CD14-positive monocyte (primary cell): ENCODE data around the gene SPECC1L. TPM values are rescaled to one million over a fixed set of nuclear protein-coding genes. Genes with fewer than 3 reads are reported as not detected.

Experiments
- DNase-seq, 3 donors: peaks; one replicate each; pipeline ENCODE4 v3.0.0-alpha.2; 2011 to 2022
- H2AFZ ChIP-seq: 2 replicates; pipeline ENCODE4 v1.6.0; 2012; ENCODE audit warnings: mild to moderate bottlenecking, low read depth, low read length, inconsistent platforms; ENCODE audit not compliant: insufficient read depth, poor library complexity, severe bottlenecking
- H3K27ac ChIP-seq, 2 donors: 1 replicate in 1 of 2; 2 replicates in 1 of 2; pipeline ENCODE4 v1.5.1; 2012 to 2013; ENCODE audit warnings: low read length in 2 of 2, control low read depth in 1 of 2, inconsistent platforms in 1 of 2, low read depth in 1 of 2, mild to moderate bottlenecking in 1 of 2
- H3K27me3 ChIP-seq, 2 donors: one replicate each; pipeline versions ENCODE4 v1.6.0 to v1.6.1; 2011 to 2013; ENCODE audit warnings: low read length in 2 of 2; ENCODE audit not compliant: control insufficient read depth in 2 of 2, insufficient read depth in 2 of 2
- H3K36me3 ChIP-seq, 2 donors: replicated peaks in 1 of 2; 1 replicate in 1 of 2; 2 replicates in 1 of 2; pipeline versions ENCODE4 v1.5.1 to v1.6.1; 2012 to 2013; ENCODE audit warnings: low read length in 2 of 2, control low read depth in 1 of 2, inconsistent platforms in 1 of 2, mild to moderate bottlenecking in 1 of 2; ENCODE audit not compliant: insufficient read depth in 2 of 2, control insufficient read depth in 1 of 2
- H3K4me1 ChIP-seq, 2 donors: 1 replicate in 1 of 2; 2 replicates in 1 of 2; pipeline versions ENCODE4 v1.5.1 to v1.6.1; 2012 to 2013; ENCODE audit warnings: low read length in 2 of 2, control low read depth in 1 of 2, inconsistent platforms in 1 of 2, mild to moderate bottlenecking in 1 of 2, moderate library complexity in 1 of 2; ENCODE audit not compliant: insufficient read depth in 2 of 2, control insufficient read depth in 1 of 2
- H3K4me2 ChIP-seq: replicated peaks from 2 replicates; pipeline ENCODE3; 2012; ENCODE audit warnings: low read length, moderate library complexity, mild to moderate bottlenecking; ENCODE audit not compliant: poor library complexity, severe bottlenecking; ENCODE audit errors: extremely low read depth
- H3K4me3 ChIP-seq, 3 experiments: fragments of 200-600 bp in 1 of 3; sonication (generic) in 1 of 3; replicated peaks in 1 of 3; 1 replicate in 2 of 3; 2 replicates in 1 of 3; pipeline ENCODE4 v1.5.1; 2011 to 2013; ENCODE audit warnings: low read length in 3 of 3, mild to moderate bottlenecking in 3 of 3, control low read depth in 2 of 3, low read depth in 2 of 3, inconsistent platforms in 1 of 3, moderate library complexity in 1 of 3
- H3K79me2 ChIP-seq: 2 replicates; pipeline ENCODE4 v1.6.0; 2012; ENCODE audit warnings: mild to moderate bottlenecking, control low read depth, inconsistent platforms, low read length, moderate library complexity; ENCODE audit not compliant: insufficient read depth
- H3K9ac ChIP-seq: 2 replicates; pipeline ENCODE4 v1.6.0; 2017; ENCODE audit warnings: low read length, mild to moderate bottlenecking; ENCODE audit not compliant: insufficient read depth, poor library complexity, severe bottlenecking
- H3K9me3 ChIP-seq, 2 donors: replicated peaks in 1 of 2; 1 replicate in 1 of 2; 2 replicates in 1 of 2; pipeline versions ENCODE4 v1.5.1 to v1.6.1; 2012 to 2013; ENCODE audit warnings: low read length in 2 of 2, control low read depth in 1 of 2; ENCODE audit not compliant: control insufficient read depth in 1 of 2, insufficient read depth in 1 of 2
- H4K20me1 ChIP-seq: 2 replicates; pipeline ENCODE4 v1.6.0; 2012; ENCODE audit warnings: mild to moderate bottlenecking, low read length, control low read depth, moderate library complexity; ENCODE audit not compliant: insufficient read depth
- H3K27ac Mint-ChIP-seq, 7 donors: one replicate each; pipeline ENCODE4 v1.8.0; 2020; ENCODE audit warnings: mild to moderate bottlenecking in 7 of 7, mixed read lengths in 7 of 7, moderate library complexity in 6 of 7, inconsistent platforms in 2 of 7
- H3K27me3 Mint-ChIP-seq, 3 donors: one replicate each; pipeline ENCODE4 v1.8.0; 2021 to 2022; ENCODE audit warnings: low read depth in 3 of 3, mild to moderate bottlenecking in 3 of 3, mixed read lengths in 3 of 3, moderate library complexity in 3 of 3, inconsistent platforms in 1 of 3
- H3K36me3 Mint-ChIP-seq, 2 donors: one replicate each; pipeline ENCODE4 v1.8.0; 2020; ENCODE audit warnings: mixed read lengths in 2 of 2, inconsistent platforms in 1 of 2, mild to moderate bottlenecking in 1 of 2
- H3K4me1 Mint-ChIP-seq: one replicate; pipeline ENCODE4 v1.8.0; 2020; ENCODE audit warnings: mild to moderate bottlenecking, mixed read lengths
- H3K4me3 Mint-ChIP-seq, 2 donors: one replicate each; pipeline ENCODE4 v1.8.0; 2020; ENCODE audit warnings: mild to moderate bottlenecking in 2 of 2, mixed read lengths in 2 of 2, moderate library complexity in 1 of 2
- H3K9me3 Mint-ChIP-seq, 7 donors: one replicate each; pipeline ENCODE4 v1.8.0; 2020 to 2022; ENCODE audit warnings: mixed read lengths in 7 of 7, mild to moderate bottlenecking in 6 of 7, moderate library complexity in 6 of 7, inconsistent platforms in 2 of 7
- WGBS: methylation state at CpG from one replicate; pipeline ENCODE4 v1.1.5; 2013; ENCODE audit warnings: missing lambda C conversion rate; ENCODE audit not compliant: insufficient coverage; 5-methylcytosine and 5-hydroxymethylcytosine counted together
- intact Hi-C, 2 donors: fragments of 100-400 bp; cut with micrococcal nuclease; formaldehyde crosslinking; loops; one replicate each; pipeline versions ENCODE4 v1.15.0 to v1.15.1; 2023
- polyA plus RNA-seq, 3 donors: library from polyadenylated mRNA; depleted of rRNA in 1 of 3; unstranded in 2 of 3; stranded (reverse) in 1 of 3; fragments of 300-500 nt in 2 of 3; fragments of >200 nt in 1 of 3; fragmentation: Illumina TruSeq in 2 of 3; gene quantifications; 1 replicate in 2 of 3; 2 replicates in 1 of 3; pipeline ENCODE4 v1.2.3, GENCODE V29; 2012 to 2021
- TF ChIP-seq, protein P1 (sequence below): fragments of 200-600 bp; IDR thresholded peaks from one replicate; pipeline ENCODE4 v1.8.0; 2022; ENCODE audit warnings: antibody characterized with exemption, mild to moderate bottlenecking

Gene SPECC1L
- polyA plus RNA-seq, 3 donors = 2.5 to 7.2 (median 4.9) TPM

- Histone ChIP-seq H3K27ac (peak overlapping the region; percentile 98 to 99), H3K4me3 (peak overlapping the region in 1 of 3 experiments; percentile 0), H3K4me2 (no peak overlapping the region), H2AFZ (no peak overlapping the region), H3K9me3 (no peaks in the 10 kb centered on the region), H3K4me1 (peaks cover 79 to 100% of the 10 kb centered on the region in 2 donors), H3K27me3 (no peaks in the 10 kb centered on the region), H3K79me2 (peaks cover 84% of the 10 kb centered on the region), H4K20me1 (no peaks in the 10 kb centered on the region), H3K36me3 (peaks cover 0 to 17% of the 10 kb centered on the region in 2 donors), H3K9ac (peak overlapping the region; percentile 72)
- no peak for DNase-seq
- intact Hi-C loops = loop anchor here in 1 of 2 donors (5.0 kb wide), 2 partner anchors 49 to 106 kb away; no protein-coding TSS in a partner anchor
- H3K9me3 Mint-ChIP-seq = no peaks in the 10 kb centered on the region
- peaks cover 34 to 46% of the 10 kb centered on the region in 2 donors for H3K36me3 Mint-ChIP-seq
- H3K27ac Mint-ChIP-seq = peak overlapping the region; percentile 98 to 100 (median 100)
- peaks cover 88% of the 10 kb centered on the region for H3K4me1 Mint-ChIP-seq
- TF ChIP-seq, protein P1, sequence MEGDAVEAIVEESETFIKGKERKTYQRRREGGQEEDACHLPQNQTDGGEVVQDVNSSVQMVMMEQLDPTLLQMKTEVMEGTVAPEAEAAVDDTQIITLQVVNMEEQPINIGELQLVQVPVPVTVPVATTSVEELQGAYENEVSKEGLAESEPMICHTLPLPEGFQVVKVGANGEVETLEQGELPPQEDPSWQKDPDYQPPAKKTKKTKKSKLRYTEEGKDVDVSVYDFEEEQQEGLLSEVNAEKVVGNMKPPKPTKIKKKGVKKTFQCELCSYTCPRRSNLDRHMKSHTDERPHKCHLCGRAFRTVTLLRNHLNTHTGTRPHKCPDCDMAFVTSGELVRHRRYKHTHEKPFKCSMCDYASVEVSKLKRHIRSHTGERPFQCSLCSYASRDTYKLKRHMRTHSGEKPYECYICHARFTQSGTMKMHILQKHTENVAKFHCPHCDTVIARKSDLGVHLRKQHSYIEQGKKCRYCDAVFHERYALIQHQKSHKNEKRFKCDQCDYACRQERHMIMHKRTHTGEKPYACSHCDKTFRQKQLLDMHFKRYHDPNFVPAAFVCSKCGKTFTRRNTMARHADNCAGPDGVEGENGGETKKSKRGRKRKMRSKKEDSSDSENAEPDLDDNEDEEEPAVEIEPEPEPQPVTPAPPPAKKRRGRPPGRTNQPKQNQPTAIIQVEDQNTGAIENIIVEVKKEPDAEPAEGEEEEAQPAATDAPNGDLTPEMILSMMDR = no peak
- 96% methylated on average over 34 of the region's 34 CpGs for WGBS
- H3K4me3 Mint-ChIP-seq = peak overlapping the region in 1 of 2 donors; percentile 60
- peaks cover 0 to 2% (median 0%) of the 10 kb centered on the region in 3 donors for H3K27me3 Mint-ChIP-seq
Observed at GRCh38 chr22:24433001-24433827, 162.6 kb downstream of the SPECC1L start.

GRCh38 chr22:24433828-24434470 lies 163.3 kb downstream of the SPECC1L start:
- WGBS = 81% methylated on average over 7 of the region's 12 CpGs
- DNase-seq = peak; percentile 94 to 100 (median 98)
- peaks cover 0 to 17% of the 10 kb centered on the region in 2 donors for H3K36me3 ChIP-seq
- H3K27me3 Mint-ChIP-seq = peaks cover 0 to 2% (median 0%) of the 10 kb centered on the region in 3 donors
- H4K20me1 ChIP-seq = no peaks in the 10 kb centered on the region
- H3K4me3 ChIP-seq = peak overlapping the region in 1 of 3 experiments; percentile 23
- peaks cover 88% of the 10 kb centered on the region for H3K4me1 Mint-ChIP-seq
- intact Hi-C loops = loop anchor here (1.0 to 5.0 kb wide), 6 partner anchors 31 to 107 kb away; no protein-coding TSS in a partner anchor
- peaks cover 32 to 47% of the 10 kb centered on the region in 2 donors for H3K36me3 Mint-ChIP-seq
- no peaks in the 10 kb centered on the region for H3K9me3 ChIP-seq
- H3K27me3 ChIP-seq = no peaks in the 10 kb centered on the region
- TF ChIP-seq, protein P1 = no peak
- H3K9ac ChIP-seq = peak overlapping the region; percentile 72
- H3K27ac Mint-ChIP-seq = peak overlapping the region; percentile 98 to 100 (median 100)
- peaks cover 72 to 100% of the 10 kb centered on the region in 2 donors for H3K4me1 ChIP-seq
- peak overlapping the region; percentile 98 to 99 for H3K27ac ChIP-seq
- peak overlapping the region; percentile 63 to 81 for H3K4me3 Mint-ChIP-seq
- peak overlapping the region; percentile 67 for H3K4me2 ChIP-seq
- H3K79me2 ChIP-seq = peaks cover 83% of the 10 kb centered on the region
- H2AFZ ChIP-seq = no peak overlapping the region
- no peaks in the 10 kb centered on the region for H3K9me3 Mint-ChIP-seq
